Adrenal gland (tissue), 12 donors: ENCODE results near the gene TRIM27. TPM values are rescaled to one million over a fixed set of nuclear protein-coding genes. Genes with fewer than 3 reads are reported as not detected.

Experiments used
- DNase-seq, 7 donors: peaks; one replicate each; pipeline ENCODE4 v3.0.0-alpha.2; 2019 to 2020
- H3K27ac ChIP-seq, 5 donors: fragments of 200-600 bp; sonication (generic) in 4 of 5; 1 replicate in 3 of 5; 2 replicates in 2 of 5; pipeline versions ENCODE4 v1.5.1 to v1.8.0; 2016 to 2020; ENCODE audit warnings: mild to moderate bottlenecking in 1 of 5
- H3K27me3 ChIP-seq: fragments of 200-600 bp; 2 replicates; pipeline ENCODE4 v1.8.0; 2021
- H3K36me3 ChIP-seq, 2 donors: fragments of 200-600 bp; replicated peaks in 1 of 2; 1 replicate in 1 of 2; 2 replicates in 1 of 2; pipeline versions ENCODE4 v1.5.1 to v1.8.0; 2018 to 2022
- H3K4me1 ChIP-seq, 2 donors: fragments of 200-600 bp; replicated peaks in 1 of 2; 1 replicate in 1 of 2; 2 replicates in 1 of 2; pipeline versions ENCODE4 v1.5.1 to v1.8.0; 2018 to 2021
- H3K4me3 ChIP-seq, 4 donors: fragments of 200-600 bp; sonication (generic) in 3 of 4; one replicate each; pipeline ENCODE4 v1.5.1; 2016 to 2018
- H3K9me3 ChIP-seq, 3 donors: fragments of 200-600 bp; sonication (generic) in 1 of 3; replicated peaks in 1 of 3; 1 replicate in 2 of 3; 2 replicates in 1 of 3; pipeline versions ENCODE4 v1.5.1 to v1.8.0; 2016 to 2021
- CTCF ChIP-seq, 6 experiments: fragments of 450-650 bp in 4 of 6; fragments of 200-600 bp in 2 of 6; sonication (generic) in 1 of 6; IDR thresholded peaks; 1 replicate in 5 of 6; 2 replicates in 1 of 6; pipeline versions ENCODE4 v1.5.1 to v1.8.0; 2016 to 2021; ENCODE audit warnings: antibody characterized with exemption in 6 of 6, mild to moderate bottlenecking in 2 of 6, moderate library complexity in 1 of 6
- POLR2A ChIP-seq, 2 donors: fragments of 450-650 bp; IDR thresholded peaks; one replicate each; pipeline ENCODE4 v1.6.1; 2017; ENCODE audit warnings: antibody characterized with exemption in 2 of 2, mild to moderate bottlenecking in 2 of 2, moderate library complexity in 1 of 2
- WGBS, 4 donors: extraction: QIAGEN DNeasy Blood & Tissue Kit in 2 of 4; methylation state at CpG; one replicate each; pipeline versions ENCODE4 v1.1.5 to v1.1.7; 2013 to 2017; 5-methylcytosine and 5-hydroxymethylcytosine counted together
- intact Hi-C, 2 donors: fragments of 100-400 bp; cut with DNase I; formaldehyde crosslinking; loops; one replicate each; pipeline versions ENCODE4 v1.14.1 to v1.15.0; 2022 to 2023
- polyA plus RNA-seq, 3 donors: library from polyadenylated mRNA; stranded (reverse); fragments of 200-250 nt in 2 of 3; fragments of 350-450 nt in 1 of 3; fragmentation: Illumina TruSeq in 1 of 3; extraction: RNeasy Lipid Tissue Mini Kit (QIAGEN cat#74804) in 1 of 3; gene quantifications; one replicate each; pipeline ENCODE4 v1.2.3, GENCODE V29; 2013 to 2014
- total RNA-seq, 9 donors: library from RNA; depleted of rRNA in 4 of 9; stranded (reverse); fragments of >200 nt in 4 of 9; fragments of 120-200 nt in 1 of 9; fragmentation: NEBNext Ultra II Directional in 1 of 9; extraction: Animal tissue kit (Norgen Biotek cat#: 25700) in 1 of 9; gene quantifications; one replicate each; pipeline versions ENCODE4 v1.1.0 to v1.2.4, GENCODE V29; 2013 to 2023
- donor health status: healthy with polysubstance abuse.
- donor health status: Bipolar disorder and iron deficiency.
- donor health status: DM: yes; HTN: yes; CAD: no.
- donor health status: DM: no; HTN: no; CAD: no.
- donor health status: DM: no; HTN: no; CAD: no.
- donor health status: DM: yes; HTN: yes; CAD: no.

Gene TRIM27
- total and polyA plus RNA-seq, 12 donors: 38.3 to 72.2 (median 49.7) TPM

- H3K4me1 ChIP-seq: peaks cover 8 to 9% of the 10 kb centered on the region in 2 donors
- no peaks in the 10 kb centered on the region for H3K9me3 ChIP-seq
- no peak for DNase-seq
- intact Hi-C loops: no loop called here
- H3K27me3 ChIP-seq: no peaks in the 10 kb centered on the region
- peak overlapping the region in 2 of 4 donors; percentile 62 to 79 for H3K4me3 ChIP-seq
- H3K36me3 ChIP-seq: peaks cover 0 to 18% of the 10 kb centered on the region in 2 donors
- H3K27ac ChIP-seq: peak overlapping the region; percentile 89 to 99 (median 96)
- WGBS, 4 donors: 0 to 7% (median 4%) methylated on average over 1 of the region's 1 CpG
- TF ChIP-seq CTCF (IDR thresholded peaks at IDR 0.05) (no peak), POLR2A (IDR thresholded peaks at IDR 0.05) (no peak)
Measured at GRCh38 chr6:28897369-28897745, 26.4 kb downstream of the TRIM27 start.

DNA sequence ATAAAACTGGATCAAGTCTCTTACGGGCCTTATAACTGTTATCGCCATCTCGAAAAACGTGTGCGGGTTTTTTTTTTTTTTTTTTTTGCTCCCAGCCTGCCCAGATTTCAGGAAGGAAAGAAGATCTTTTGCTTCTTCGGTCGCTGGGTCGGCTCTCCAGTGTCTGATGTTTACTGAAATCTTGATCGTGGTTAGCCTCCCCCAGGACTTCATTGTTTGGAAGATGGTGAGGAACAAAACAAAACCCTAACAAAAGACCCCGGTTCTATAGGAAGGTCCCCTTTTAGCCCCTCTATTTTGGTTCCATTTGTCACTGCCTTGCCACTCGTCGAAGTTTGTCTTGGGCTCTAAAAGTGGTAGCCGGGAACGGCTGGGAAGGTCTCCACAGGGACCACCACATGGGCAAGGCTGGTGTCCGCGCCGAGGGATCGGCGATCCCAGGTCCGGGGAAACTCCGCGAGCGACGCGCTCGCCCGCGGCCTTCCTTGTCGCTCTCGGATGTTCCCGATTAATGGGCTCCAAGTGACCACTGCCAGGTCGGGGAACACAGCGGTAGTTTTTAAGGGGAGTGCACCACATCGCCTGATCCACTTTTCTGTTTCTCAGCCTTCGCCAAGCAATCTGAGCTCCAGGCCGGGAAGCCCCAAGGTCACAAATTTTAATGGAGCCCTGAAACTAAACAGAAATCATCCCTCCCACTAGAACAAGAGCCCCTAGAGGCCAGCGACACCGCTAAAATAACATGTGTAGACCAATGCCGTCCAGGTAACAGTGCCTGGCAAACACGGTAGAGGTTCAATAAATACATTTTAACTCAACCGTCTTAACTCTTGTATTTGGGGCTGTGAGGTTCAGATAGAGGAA lies 27.0 kb downstream of the TRIM27 start:
- Histone ChIP-seq H3K9me3 (no peaks in the 10 kb centered on the region), H3K4me1 (peaks cover 8 to 9% of the 10 kb centered on the region in 2 donors), H3K27me3 (no peaks in the 10 kb centered on the region), H3K36me3 (peaks cover 0 to 12% of the 10 kb centered on the region in 2 donors), H3K27ac (peak overlapping the region; percentile 89 to 99 (median 96)), H3K4me3 (peak overlapping the region in 3 of 4 donors; percentile 62 to 88 (median 79))
- TF ChIP-seq POLR2A (IDR thresholded peaks at IDR 0.05) (peak in 1 of 2 donors; percentile 23), CTCF (IDR thresholded peaks at IDR 0.05) (peak in 5 of 6 experiments; percentile 29 to 48 (median 38))
- intact Hi-C loops: no loop called here
- WGBS, 4 donors: 0 to 1% (median 1%) methylated on average over 28 to 41 of the region's 41 CpGs
- DNase-seq: peak; percentile 59 to 84 (median 76)

- WGBS, 4 donors: 10 to 12% (median 11%) methylated on average over 27 of the region's 27 CpGs
- peaks cover 8 to 9% of the 10 kb centered on the region in 2 donors for H3K4me1 ChIP-seq
- peak overlapping the region in 3 of 4 donors; percentile 42 to 79 (median 62) for H3K4me3 ChIP-seq
- peak; percentile 92 to 99 (median 94) for DNase-seq
- H3K9me3 ChIP-seq: no peaks in the 10 kb centered on the region
- no peak for TF ChIP-seq CTCF (IDR thresholded peaks at IDR 0.05)
- peak; percentile 52 to 80 for TF ChIP-seq POLR2A (IDR thresholded peaks at IDR 0.05)
- intact Hi-C loops: no loop called here
- no peaks in the 10 kb centered on the region for H3K36me3 ChIP-seq
- no peaks in the 10 kb centered on the region for H3K27me3 ChIP-seq
- peak overlapping the region; percentile 76 to 99 (median 95) for H3K27ac ChIP-seq
Measured at GRCh38 chr6:28895131-28895812, 28.5 kb downstream of the TRIM27 start.

DNA sequence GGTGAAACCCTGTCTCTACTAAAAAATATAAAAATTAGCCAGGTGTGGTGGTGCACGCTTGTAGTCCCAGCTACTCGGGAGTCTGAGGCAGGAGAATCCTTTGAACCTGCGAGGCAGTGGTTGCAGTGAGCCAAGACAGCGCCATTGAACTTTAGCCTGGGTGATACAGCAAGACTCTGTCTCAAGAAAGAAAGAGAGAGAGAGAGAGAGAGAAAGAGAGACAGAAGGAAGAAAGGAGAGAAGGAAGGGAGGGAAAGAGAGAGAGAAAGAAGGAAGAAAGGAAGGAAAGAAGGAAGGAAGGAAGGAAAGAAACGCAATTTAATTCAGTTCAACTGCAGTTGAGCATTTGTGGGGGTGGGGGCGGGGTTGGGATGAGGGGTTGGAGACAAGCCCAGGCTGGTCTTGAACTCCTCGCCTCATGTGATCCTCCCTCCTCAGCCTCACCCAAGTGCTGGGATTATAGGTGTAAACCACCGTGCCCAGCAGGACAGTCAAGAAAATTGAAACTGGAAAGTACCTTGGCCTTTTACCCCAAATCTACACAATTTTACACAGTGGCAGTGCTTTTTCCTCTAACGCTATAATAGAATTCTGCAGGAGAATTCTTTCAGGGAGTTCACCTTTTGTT lies 30.5 kb downstream of the TRIM27 start:
- WGBS, 4 donors: 75 to 84% (median 80%) methylated on average over 9 of the region's 9 CpGs
- no peak for DNase-seq
- Histone ChIP-seq H3K9me3 (no peaks in the 10 kb centered on the region), H3K36me3 (no peaks in the 10 kb centered on the region), H3K27me3 (no peaks in the 10 kb centered on the region), H3K4me1 (peaks cover 8 to 9% of the 10 kb centered on the region in 2 donors), H3K4me3 (no peak overlapping the region), H3K27ac (no peak overlapping the region)
- intact Hi-C loops: no loop called here
- TF ChIP-seq CTCF (IDR thresholded peaks at IDR 0.05) (no peak), POLR2A (IDR thresholded peaks at IDR 0.05) (no peak)
